Measurements from ENCODE around the gene ST8SIA3. TPM values are rescaled to one million over a fixed set of nuclear protein-coding genes. Genes with fewer than 3 reads are reported as not detected.

ST8SIA3 gene
- total and polyA plus RNA-seq, 9 of the 15 experiments (the other 6 are each of a cell fraction or from before 2014, with no cell fraction given), result not detected

- Histone ChIP-seq H4K20me1 (replicated peaks; ENCODE audit: control insufficient read depth, insufficient read depth, low read length) (no peaks in the 10 kb centered on the region), H3K27ac (ENCODE audit: extremely low read depth, low read depth, low read length) (no peak overlapping the region), H3K27me3 (ENCODE audit: control insufficient read depth in 2 of 2, insufficient read depth in 2 of 2, low read length in 2 of 2) (peaks cover 0 to 14% of the 10 kb centered on the region in 2 experiments; a peak in 2 of 5 replicates), H3K79me2 (ENCODE audit: control insufficient read depth, insufficient read depth, low read length) (no peaks in the 10 kb centered on the region), H3K9me1 (ENCODE audit: control insufficient read depth, insufficient read depth, low read length) (no peaks in the 10 kb centered on the region), H3K9ac (ENCODE audit: insufficient read depth in 1 of 2, low read depth in 2 of 2, low read length in 2 of 2) (no peak overlapping the region), H3K4me1 (replicated peaks in 1 of 2; ENCODE audit: control insufficient read depth in 2 of 2, insufficient read depth in 2 of 2, low read length in 2 of 2) (peaks cover 0 to 12% of the 10 kb centered on the region in 2 experiments; a peak in 2 of 5 replicates), H3K4me3 (no peak overlapping the region), H2AFZ (ENCODE audit: low read depth, low read length) (no peak overlapping the region), H3K36me3 (ENCODE audit: control insufficient read depth, insufficient read depth, low read length) (no peaks in the 10 kb centered on the region), H3K9me3 (replicated peaks; ENCODE audit: control insufficient read depth, insufficient read depth, low read depth, low read length) (no peaks in the 10 kb centered on the region), H3K4me2 (ENCODE audit: insufficient read depth, low read length) (no peak overlapping the region)
- DNase-seq (ENCODE audit: extremely low read depth in 1 of 4, low spot score in 3 of 4) (peak; percentile 26 to 54 (median 48)), ATAC-seq (peak; percentile 90), FAIRE-seq (no peak)
- ChIA-PET CTCF (ENCODE audit: low intra/inter-chr PET ratio) (no interaction called here), POLR2A (no interaction called here)
- 9% methylated on average over 18 of the region's 37 CpGs for WGBS (ENCODE audit: insufficient coverage, low coverage, missing lambda C conversion rate)
- intact Hi-C loops (cut with micrococcal nuclease), result no loop called here
- no TSS peak for BruUV-seq (replicated peaks)
- in situ Hi-C loops (cut with MboI), result no loop called here
- 0 out of 2 replicates have a peak, but pooled peaks have one; percentile 37 for TF ChIP-seq ZNF232 (CRISPR knock-in tag; IDR thresholded peaks at IDR 0.05)
- TF ChIP-seq MIER1 (IDR thresholded peaks at IDR 0.05; ENCODE audit: low read depth), result peak; percentile 83
- TF ChIP-seq E2F3 (CRISPR knock-in tag; IDR thresholded peaks at IDR 0.05), result no peak
- TF ChIP-seq, protein P1, sequence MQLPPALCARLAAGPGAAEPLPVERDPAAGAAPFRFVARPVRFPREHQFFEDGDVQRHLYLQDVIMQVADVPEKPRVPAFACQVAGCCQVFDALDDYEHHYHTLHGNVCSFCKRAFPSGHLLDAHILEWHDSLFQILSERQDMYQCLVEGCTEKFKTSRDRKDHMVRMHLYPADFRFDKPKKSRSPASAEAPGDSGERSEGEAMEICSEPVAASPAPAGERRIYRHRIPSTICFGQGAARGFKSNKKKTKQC (CRISPR knock-in tag; IDR thresholded peaks at IDR 0.05), result 0 out of 2 replicates have a peak, but pooled peaks have one; percentile 58
- TF ChIP-seq ATF1 (CRISPR knock-in tag; IDR thresholded peaks at IDR 0.05), result no peak
- TF ChIP-seq ATF1 (tag; IDR thresholded peaks at IDR 0.05), result no peak
- TF ChIP-seq GATAD2A (IDR thresholded peaks at IDR 0.05), result no peak
- TF ChIP-seq, protein P2, sequence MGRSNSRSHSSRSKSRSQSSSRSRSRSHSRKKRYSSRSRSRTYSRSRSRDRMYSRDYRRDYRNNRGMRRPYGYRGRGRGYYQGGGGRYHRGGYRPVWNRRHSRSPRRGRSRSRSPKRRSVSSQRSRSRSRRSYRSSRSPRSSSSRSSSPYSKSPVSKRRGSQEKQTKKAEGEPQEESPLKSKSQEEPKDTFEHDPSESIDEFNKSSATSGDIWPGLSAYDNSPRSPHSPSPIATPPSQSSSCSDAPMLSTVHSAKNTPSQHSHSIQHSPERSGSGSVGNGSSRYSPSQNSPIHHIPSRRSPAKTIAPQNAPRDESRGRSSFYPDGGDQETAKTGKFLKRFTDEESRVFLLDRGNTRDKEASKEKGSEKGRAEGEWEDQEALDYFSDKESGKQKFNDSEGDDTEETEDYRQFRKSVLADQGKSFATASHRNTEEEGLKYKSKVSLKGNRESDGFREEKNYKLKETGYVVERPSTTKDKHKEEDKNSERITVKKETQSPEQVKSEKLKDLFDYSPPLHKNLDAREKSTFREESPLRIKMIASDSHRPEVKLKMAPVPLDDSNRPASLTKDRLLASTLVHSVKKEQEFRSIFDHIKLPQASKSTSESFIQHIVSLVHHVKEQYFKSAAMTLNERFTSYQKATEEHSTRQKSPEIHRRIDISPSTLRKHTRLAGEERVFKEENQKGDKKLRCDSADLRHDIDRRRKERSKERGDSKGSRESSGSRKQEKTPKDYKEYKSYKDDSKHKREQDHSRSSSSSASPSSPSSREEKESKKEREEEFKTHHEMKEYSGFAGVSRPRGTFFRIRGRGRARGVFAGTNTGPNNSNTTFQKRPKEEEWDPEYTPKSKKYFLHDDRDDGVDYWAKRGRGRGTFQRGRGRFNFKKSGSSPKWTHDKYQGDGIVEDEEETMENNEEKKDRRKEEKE (IDR thresholded peaks at IDR 0.05; ENCODE audit: borderline replicate concordance in 1 of 2, control insufficient read depth in 1 of 2, low read depth in 2 of 2, low read length in 1 of 2), result no peak
- peak; percentile 98 for TF ChIP-seq REST (IDR thresholded peaks at IDR 0.05; ENCODE audit: borderline replicate concordance)
- TF ChIP-seq REST (CRISPR knock-in tag; IDR thresholded peaks at IDR 0.05; ENCODE audit: low read depth), result peak; percentile 97
- TF ChIP-seq MAFG (tag; conservative IDR thresholded peaks at IDR 0.05), result no peak
- TF ChIP-seq HLTF (IDR thresholded peaks at IDR 0.05), result no peak
- TF ChIP-seq GTF2F1 (IDR thresholded peaks at IDR 0.05; ENCODE audit: low read depth, low read length), result no peak
Observed at GRCh38 chr18:57353940-57354461, 1.6 kb downstream of the ST8SIA3 start.

Measured in K562 (cell line).